Measurements from ENCODE around the gene WAS.
"Not testable (repeated sequence)": the region's sequence is repeated elsewhere in the genome, so short reads cannot be mapped to it uniquely, and the experiment has no call there.

Gene WAS

GRCh38 chrX:48683411-48683982 is at the start of gene WAS:
WAS (plus strand) TSS chrX:48683799; CDS start chrX:48683854, 55 bp downstream.
- peak; percentile 92 for DNase-seq

GRCh38 chrX:48636301-48636700 is 47.3 kb upstream of the WAS start:
- DNase-seq = no peak

- no peak for DNase-seq
These were observed 46.8 kb upstream of the WAS start for GRCh38 chrX:48636776-48637175.

- DNase-seq = no peak
These were observed 37.9 kb upstream of the WAS start for GRCh38 chrX:48645669-48646068.

- peak; percentile 76 for DNase-seq
These were observed 35.3 kb upstream of the WAS start for GRCh38 chrX:48648336-48648751.

- DNase-seq = no peak
These were observed 34.5 kb upstream of the WAS start for GRCh38 chrX:48649102-48649501.

- DNase-seq = peak; percentile 10
These were observed 31.5 kb upstream of the WAS start for GRCh38 chrX:48652055-48652579.

GRCh38 chrX:48654746-48655145 is 28.9 kb upstream of the WAS start:
- not testable (repeated sequence) for DNase-seq

GRCh38 chrX:48659686-48660085 is 23.9 kb upstream of the WAS start:
- not testable (repeated sequence) for DNase-seq

- DNase-seq = no peak
These were observed 20.4 kb upstream of the WAS start for GRCh38 chrX:48663241-48663640.

- no peak for DNase-seq
These were observed 19.4 kb upstream of the WAS start for GRCh38 chrX:48664156-48664555.

- no peak for DNase-seq
These were observed 17.6 kb upstream of the WAS start for GRCh38 chrX:48665991-48666390.

GRCh38 chrX:48666649-48667048 is 16.9 kb upstream of the WAS start:
- DNase-seq = no peak

GRCh38 chrX:48667509-48667908 is 16.1 kb upstream of the WAS start:
- no peak for DNase-seq

GRCh38 chrX:48668187-48668586 is 15.4 kb upstream of the WAS start:
- DNase-seq = not testable (repeated sequence)

- peak; percentile 96 for DNase-seq
These were observed 7.3 kb upstream of the WAS start for GRCh38 chrX:48676106-48676892.

GRCh38 chrX:48676893-48677270 is 6.7 kb upstream of the WAS start:
- peak; percentile 35 for DNase-seq

- no peak for DNase-seq
These were observed 6.1 kb upstream of the WAS start for GRCh38 chrX:48677516-48677915.

- peak; percentile 89 for DNase-seq
These were observed 3.1 kb upstream of the WAS start for GRCh38 chrX:48680467-48680866.

GRCh38 chrX:48680925-48681324 is 2.7 kb upstream of the WAS start:
- not testable (repeated sequence) for DNase-seq

- no peak for DNase-seq
These were observed 1.9 kb upstream of the WAS start for GRCh38 chrX:48681539-48682183.

- DNase-seq = not testable (repeated sequence)
These were observed 804 bp upstream of the WAS start for GRCh38 chrX:48682795-48683194.

GRCh38 chrX:48684134-48684533 is 535 bp downstream of the WAS start:
- no peak for DNase-seq

GRCh38 chrX:48685416-48685815 is 1.8 kb downstream of the WAS start:
- no peak for DNase-seq
